ENCODE data around the gene SLC34A1.

The SLC34A1 gene

GRCh38 chr5:177433658-177434217 is 49.5 kb downstream of the SLC34A1 start:
- no peak for DNase-seq

- DNase-seq = peak in 2 of 4 experiments; percentile 13 to 25
Observed at GRCh38 chr5:177434437-177434836, 50.2 kb downstream of the SLC34A1 start.

GRCh38 chr5:177434942-177435738 is 50.9 kb downstream of the SLC34A1 start:
- no peak for DNase-seq

GRCh38 chr5:177435847-177436536 is 51.8 kb downstream of the SLC34A1 start:
- DNase-seq = no peak

- DNase-seq = no peak
Observed at GRCh38 chr5:177437623-177438022, 53.4 kb downstream of the SLC34A1 start.

- no peak for DNase-seq
Observed at GRCh38 chr5:177438468-177438867, 54.2 kb downstream of the SLC34A1 start.

GRCh38 chr5:177439518-177440053 is 55.4 kb downstream of the SLC34A1 start:
- no peak for DNase-seq

- no peak for DNase-seq
Observed at GRCh38 chr5:177440211-177440989, 56.2 kb downstream of the SLC34A1 start.

GRCh38 chr5:177440990-177441780 is 57.0 kb downstream of the SLC34A1 start:
- no peak for DNase-seq

- no peak for DNase-seq
Observed at GRCh38 chr5:177442066-177442826, 58.0 kb downstream of the SLC34A1 start.

GRCh38 chr5:177443144-177443983 is 59.1 kb downstream of the SLC34A1 start:
- no peak for DNase-seq

- no peak for DNase-seq
Observed at GRCh38 chr5:177444106-177445051, 60.1 kb downstream of the SLC34A1 start.

- DNase-seq = no peak
Observed at GRCh38 chr5:177445052-177445916, 61.0 kb downstream of the SLC34A1 start.

GRCh38 chr5:177445917-177446199 is 61.6 kb downstream of the SLC34A1 start:
- no peak for DNase-seq

GRCh38 chr5:177446200-177447065 is 62.2 kb downstream of the SLC34A1 start, which contains the start of gene PRR7:
Gene PRR7, plus strand, starts transcription at chr5:177446814. Its CDS starts 8,254 bp downstream, at chr5:177455068.
- peak in 3 of 4 experiments; percentile 35 to 72 (median 56) for DNase-seq

- peak in 3 of 4 experiments; percentile 34 to 70 (median 65) for DNase-seq
Observed at GRCh38 chr5:177447066-177447610, 62.9 kb downstream of the SLC34A1 start.
